H1 (cell line): Measurements from ENCODE around the gene LBHD1. TPM values are rescaled to one million over a fixed set of nuclear protein-coding genes. Genes with fewer than 3 reads are reported as not detected.

Experiments used
- CBX5 ChIP-seq: fragments of 300-800, 300-1000 bp; sonication (generic); IDR thresholded peaks from 2 replicates; pipeline ENCODE4 v1.7.1; 2016; ENCODE audit warnings: antibody characterized with exemption, low read length, low read depth
- CBX8 ChIP-seq: fragments of 300-800, 300-1000 bp; sonication (generic); IDR thresholded peaks from 2 replicates; pipeline ENCODE4 v1.7.1; 2016; ENCODE audit warnings: low read depth, low read length, borderline replicate concordance
- CHD2 ChIP-seq: IDR thresholded peaks from 2 replicates; pipeline ENCODE4 v1.6.1; 2012; ENCODE audit warnings: low read length, improper control_type of control experiment
- CREB1 ChIP-seq: IDR thresholded peaks from 2 replicates; pipeline ENCODE4 v1.6.1; 2012; ENCODE audit warnings: inconsistent platforms
- CTCF ChIP-seq, 3 experiments: IDR thresholded peaks; 1 replicate in 2 of 3; 2 replicates in 1 of 3; pipeline versions ENCODE4 v1.5.1 to v1.6.1; 2011; ENCODE audit warnings: low read length in 3 of 3, mild to moderate bottlenecking in 3 of 3, inconsistent platforms in 2 of 3, low read depth in 1 of 3, moderate library complexity in 1 of 3; ENCODE audit not compliant: insufficient read depth in 1 of 3; ENCODE audit errors: control extremely low read depth in 1 of 3
- KDM1A ChIP-seq: fragments of 200-600, 300-600 bp; sonication (generic); IDR thresholded peaks from 2 replicates; pipeline ENCODE4 v1.7.1; 2016; ENCODE audit warnings: mild to moderate bottlenecking, low read length, borderline replicate concordance
- KDM4A ChIP-seq: IDR thresholded peaks from one replicate; pipeline ENCODE4 v1.7.1; 2012; ENCODE audit warnings: low read depth, mild to moderate bottlenecking, moderate library complexity, low read length, inconsistent platforms; ENCODE audit not compliant: severe bottlenecking
- KDM5A ChIP-seq: fragments of 200-600 bp; IDR thresholded peaks from 2 replicates; pipeline ENCODE4 v1.7.1; 2012; ENCODE audit warnings: mild to moderate bottlenecking, low read length, inconsistent platforms, mixed read lengths
- RXRA ChIP-seq: IDR thresholded peaks from 2 replicates; pipeline ENCODE4 v1.6.1; 2011; ENCODE audit warnings: low read depth, mild to moderate bottlenecking, low read length, moderate library complexity; ENCODE audit not compliant: insufficient read depth
- SIN3A ChIP-seq, 2 experiments: IDR thresholded peaks in 1 of 2; conservative IDR thresholded peaks in 1 of 2; 2 replicates each; pipeline ENCODE4 v1.6.1; 2011 to 2012; ENCODE audit warnings: low read length in 2 of 2, improper control_type of control experiment in 1 of 2, low read depth in 1 of 2, mild to moderate bottlenecking in 1 of 2
- SUZ12 ChIP-seq: fragments of 200-600 bp; sonication (generic); IDR thresholded peaks from 2 replicates; pipeline ENCODE4 v1.6.1; 2012; ENCODE audit warnings: mild to moderate bottlenecking, inconsistent platforms, low read length, moderate library complexity, mixed read lengths
- USF2 ChIP-seq: IDR thresholded peaks from 2 replicates; pipeline ENCODE4 v1.6.1; 2011; ENCODE audit warnings: low read length, improper control_type of control experiment
- polyA plus RNA-seq, 7 experiments: library from polyadenylated mRNA; depleted of rRNA in 3 of 7; stranded (reverse) in 5 of 7; unstranded in 2 of 7; fragments of >200 nt in 5 of 7; fragments of 200-250 nt in 2 of 7; gene quantifications; 1 replicate in 5 of 7; 2 replicates in 1 of 7; 4 replicates in 1 of 7; pipeline versions ENCODE4 v1.2.1 to v1.2.3, GENCODE V29; 2011 to 2013; ENCODE audit warnings: missing spikeins in 2 of 7, mixed read lengths in 2 of 7
- total RNA-seq: library from RNA; stranded (reverse); fragmentation: NEBNext Ultra II Directional; extraction: Animal tissue kit (Norgen Biotek cat#: 25700); gene quantifications from 2 replicates; pipeline ENCODE4 v1.2.1, GENCODE V29; 2021

Gene LBHD1
- total and polyA plus RNA-seq, 2 of the 8 experiments (the other 6 are each of a cell fraction or from before 2014, with no cell fraction given): 2.3 to 5.2 TPM

GRCh38 chr11:62664405-62665074 lies 7.5 kb downstream of the LBHD1 start (continued):
- TF ChIP-seq CTCF (IDR thresholded peaks at IDR 0.05; ENCODE audit: control extremely low read depth in 1 of 3, insufficient read depth in 1 of 3, low read depth in 1 of 3, low read length in 3 of 3) (no peak), CBX8 (no peak), SUZ12 (no peak), KDM1A (no peak), CHD2 (no peak), SIN3A (conservative IDR thresholded peaks at IDR 0.05 in 1 of 2, IDR thresholded peaks at IDR 0.05 in 1 of 2; ENCODE audit: low read depth in 1 of 2, low read length in 2 of 2) (peak in 1 of 2 experiments; percentile 53; a peak in 2 of 4 replicates), CBX5 (no peak), RXRA (no peak), KDM4A (peak; percentile 43), USF2 (no peak), CREB1 (no peak), KDM5A (no peak)
- TF ChIP-seq, all 59 proteins: peak for 4
